Activated CD4-positive, alpha-beta T cell treated with anti-CD3 and anti-CD28 coated beads for 36 hours (primary cell): Measurements from ENCODE around the gene ZNF76. TPM values are rescaled to one million over a fixed set of nuclear protein-coding genes. Genes with fewer than 3 reads are reported as not detected.

ENCODE experiments used
- ATAC-seq: fragments of 200-7000 bp; cut with Tn5 transposase; one replicate; pipeline ENCODE4 v1.10.0; 2021; ENCODE audit warnings: mild to moderate bottlenecking, moderate library complexity
- CTCF ChIA-PET: fragments of 350-600 bp; sonication (Branson Sonifier 250); formaldehyde crosslinking; loops from one replicate; lab custom pipeline; 2021; ENCODE audit warnings: antibody characterized with exemption; lab: Charles Lee
- POLR2A ChIA-PET: fragments of 350-600 bp; sonication (Branson Sonifier 250); formaldehyde crosslinking; loops from one replicate; lab custom pipeline; 2021; ENCODE audit warnings: antibody characterized with exemption, inconsistent platforms; lab: Charles Lee
- DNase-seq: peaks from one replicate; pipeline ENCODE4 v3.0.0-alpha.2; 2020
- H3K27ac Mint-ChIP-seq: one replicate; pipeline ENCODE4 v1.8.0; 2021; ENCODE audit warnings: mixed read lengths
- H3K27me3 Mint-ChIP-seq: one replicate; pipeline ENCODE4 v1.8.0; 2021; ENCODE audit warnings: mixed read lengths
- H3K36me3 Mint-ChIP-seq: one replicate; pipeline ENCODE4 v1.8.0; 2021; ENCODE audit warnings: low read depth, mixed read lengths
- H3K4me1 Mint-ChIP-seq: one replicate; pipeline ENCODE4 v1.8.0; 2021; ENCODE audit warnings: mixed read lengths
- H3K4me3 Mint-ChIP-seq: one replicate; pipeline ENCODE4 v1.8.0; 2021; ENCODE audit warnings: mild to moderate bottlenecking, moderate library complexity, mixed read lengths
- H3K9me3 Mint-ChIP-seq: one replicate; pipeline ENCODE4 v1.8.0; 2021; ENCODE audit warnings: low read depth, mixed read lengths
- intact Hi-C, 2 experiments: fragments of 100-400 bp; cut with DNase I in 1 of 2; cut with micrococcal nuclease in 1 of 2; formaldehyde crosslinking; loops; one replicate each; pipeline versions ENCODE4 v1.14.2 to v1.15.1; 2022 to 2024; cut with DNase I, micrococcal nuclease
- total RNA-seq, 2 experiments: library from RNA; stranded (reverse); gene quantifications; one replicate each; pipeline ENCODE4 v1.2.3, GENCODE V29; 2021

Gene ZNF76
- total RNA-seq, 2 experiments from 2014 or later, result 35.2 to 40.1 TPM

DNA sequence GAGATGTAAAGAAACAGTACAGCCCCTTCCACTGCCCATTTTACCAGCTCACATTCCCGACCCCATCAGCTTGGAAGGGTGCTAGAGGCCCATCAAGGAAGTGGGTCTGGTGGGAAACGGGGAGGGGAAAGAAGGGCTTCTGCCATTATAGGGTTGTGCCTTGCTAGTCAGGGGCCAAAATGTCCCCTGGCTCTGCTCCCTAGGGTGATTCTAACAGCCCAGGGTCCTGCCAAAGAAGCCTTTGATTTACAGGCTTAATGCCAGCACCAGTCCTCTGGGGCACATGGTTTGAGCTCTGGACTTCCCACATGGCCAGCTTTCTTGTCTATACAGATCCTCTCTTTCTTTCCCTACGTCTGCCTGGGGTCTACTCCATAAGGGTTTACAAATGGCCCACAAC is 10.6 kb upstream of the ZNF76 start:
- peaks cover 4% of the 10 kb centered on the region for H3K36me3 Mint-ChIP-seq
- intact Hi-C loops, result no loop called here
- H3K27me3 Mint-ChIP-seq, result no peaks in the 10 kb centered on the region
- H3K27ac Mint-ChIP-seq, result peak overlapping the region; percentile 49
- CTCF ChIA-PET, result interaction anchor here (0.6 to 1.0 kb wide), 2 partner anchors 109 to 381 kb away, joined by 3 read pairs; no protein-coding TSS in a partner anchor
- H3K4me3 Mint-ChIP-seq, result no peak overlapping the region
- POLR2A ChIA-PET, result no interaction called here
- H3K4me1 Mint-ChIP-seq, result peaks cover 14% of the 10 kb centered on the region
- H3K9me3 Mint-ChIP-seq, result no peaks in the 10 kb centered on the region
- ATAC-seq (no peak), DNase-seq (no peak)

DNA sequence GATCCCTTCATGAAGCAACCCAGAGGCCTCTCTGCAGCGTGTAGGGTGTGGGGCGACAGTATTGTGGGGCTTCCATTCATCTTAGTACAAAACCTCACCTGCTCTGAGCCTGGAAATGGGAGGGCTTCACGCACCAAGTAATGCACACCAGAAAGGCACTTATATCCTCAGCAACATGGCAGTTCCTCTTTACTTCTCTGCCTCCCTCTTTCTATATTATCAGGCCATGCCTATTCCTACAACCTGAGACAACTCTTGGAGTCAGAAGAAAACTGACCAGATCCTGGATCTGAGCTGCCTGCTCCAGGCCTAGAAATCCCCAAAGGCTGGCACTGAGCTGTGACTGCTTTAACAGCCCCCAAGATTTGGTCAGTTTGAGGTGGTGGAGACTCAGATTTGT is 7.6 kb upstream of the ZNF76 start:
- no peaks in the 10 kb centered on the region for H3K27me3 Mint-ChIP-seq
- H3K36me3 Mint-ChIP-seq, result no peaks in the 10 kb centered on the region
- H3K4me3 Mint-ChIP-seq, result no peak overlapping the region
- peaks cover 14% of the 10 kb centered on the region for H3K4me1 Mint-ChIP-seq
- H3K27ac Mint-ChIP-seq, result no peak overlapping the region
- intact Hi-C loops, result no loop called here
- H3K9me3 Mint-ChIP-seq, result no peaks in the 10 kb centered on the region
- ATAC-seq (no peak), DNase-seq (no peak)
- ChIA-PET POLR2A (no interaction called here), CTCF (interaction anchor here (0.5 to 2.0 kb wide), 2 partner anchors 11 to 177 kb away, joined by 3 to 6 read pairs; no protein-coding TSS in a partner anchor)

DNA sequence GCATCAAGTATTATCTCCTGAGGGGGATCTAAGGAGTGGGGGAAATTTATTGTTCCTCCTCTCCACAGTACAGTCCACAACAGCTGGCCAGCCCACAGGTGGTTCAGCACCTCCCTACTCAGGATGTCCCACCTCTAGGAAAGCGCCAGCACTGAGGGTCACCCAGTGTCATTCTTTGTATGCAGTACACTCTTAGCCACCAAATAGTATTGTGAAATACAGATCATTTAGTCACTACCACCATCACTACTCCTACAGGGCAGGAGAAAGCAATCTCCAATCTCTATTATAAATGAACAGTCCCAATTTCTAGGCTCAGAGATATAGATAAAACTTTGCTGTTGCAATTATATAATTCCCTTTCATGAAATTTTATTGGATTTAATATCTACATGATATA is 6.3 kb upstream of the ZNF76 start:
- intact Hi-C loops, result no loop called here
- H3K27me3 Mint-ChIP-seq, result no peaks in the 10 kb centered on the region
- no peak overlapping the region for H3K4me3 Mint-ChIP-seq
- ChIA-PET POLR2A (no interaction called here), CTCF (interaction anchor here (2.0 kb wide), 1 partner anchor 12 kb away, joined by 6 read pairs; no protein-coding TSS in a partner anchor)
- H3K4me1 Mint-ChIP-seq, result peaks cover 11% of the 10 kb centered on the region
- ATAC-seq (no peak), DNase-seq (no peak)
- H3K27ac Mint-ChIP-seq, result no peak overlapping the region
- H3K36me3 Mint-ChIP-seq, result no peaks in the 10 kb centered on the region
- no peaks in the 10 kb centered on the region for H3K9me3 Mint-ChIP-seq

DNA sequence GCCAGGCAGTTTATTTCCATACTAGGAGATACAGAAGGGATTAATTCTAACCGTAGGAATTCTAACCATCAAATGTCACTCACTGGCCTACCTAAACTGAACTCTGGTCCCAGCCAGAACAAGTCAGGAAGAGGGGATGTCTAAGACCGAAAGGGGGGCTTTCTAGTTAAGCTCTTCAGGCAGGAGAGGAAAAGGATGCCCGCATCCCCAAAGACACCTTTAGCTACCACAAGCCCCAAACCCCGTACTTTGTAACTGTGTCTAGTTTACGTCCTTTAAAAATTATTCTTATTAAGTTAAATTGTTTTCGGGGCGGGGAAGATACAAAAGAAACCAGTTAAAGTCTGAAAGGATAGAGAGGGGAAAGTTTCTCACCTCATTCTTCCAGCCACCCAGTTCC is 1.2 kb upstream of the ZNF76 start:
- no peaks in the 10 kb centered on the region for H3K9me3 Mint-ChIP-seq

DNA sequence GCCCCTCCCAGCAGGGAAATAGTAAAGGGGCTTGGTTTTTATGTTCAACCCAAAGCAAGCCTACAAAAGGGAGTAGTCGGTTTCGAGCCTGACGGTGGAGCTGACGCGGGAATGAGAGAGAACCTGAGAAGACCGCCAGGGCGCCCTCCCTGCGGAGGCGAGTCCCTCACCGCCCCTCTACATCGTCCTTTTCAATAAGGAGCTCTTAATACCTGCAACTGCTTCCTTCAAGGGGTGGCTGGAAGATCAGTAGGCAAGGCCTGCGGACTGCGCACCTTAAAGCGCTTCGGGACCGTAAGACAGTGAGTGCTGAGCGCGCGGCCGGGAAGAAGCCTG is 709 bp upstream of the ZNF76 start:
- Mint-ChIP-seq H3K36me3 (no peaks in the 10 kb centered on the region), H3K9me3 (no peaks in the 10 kb centered on the region), H3K4me3 (peak overlapping the region; percentile 91), H3K4me1 (peaks cover 39% of the 10 kb centered on the region), H3K27ac (peak overlapping the region; percentile 84), H3K27me3 (no peaks in the 10 kb centered on the region)
- POLR2A ChIA-PET, result interaction anchor here (0.6 to 1.3 kb wide), 6 partner anchors 21 to 1952 kb away, joined by 3 to 6 read pairs (median 3); partner anchors contain the start of genes BLTP3A and TAF11
- intact Hi-C loops, result loop anchor here in 1 of 2 experiments (1.0 to 2.0 kb wide), 7 partner anchors 43 to 938 kb away; partner anchors contain the start of genes ANKS1A, BRPF3, FANCE and RPS10
- ATAC-seq (peak; percentile 10), DNase-seq (no peak)
- CTCF ChIA-PET, result interaction anchor here (0.5 to 3.5 kb wide), 10 partner anchors 18 to 977 kb away, joined by 3 to 28 read pairs (median 3); partner anchors contain the start of gene TCP11

More for the DNA sequence above, 1.2 kb upstream of the ZNF76 start:
- Mint-ChIP-seq H3K4me1 (peaks cover 35% of the 10 kb centered on the region), H3K27me3 (no peaks in the 10 kb centered on the region), H3K4me3 (peak overlapping the region; percentile 91), H3K27ac (peak overlapping the region; percentile 84), H3K36me3 (no peaks in the 10 kb centered on the region)
- ChIA-PET CTCF (interaction anchor here (0.5 to 3.5 kb wide), 9 partner anchors 12 to 563 kb away, joined by 3 to 28 read pairs (median 4); partner anchors contain the start of gene TCP11), POLR2A (interaction anchor here (0.6 to 1.3 kb wide), 3 partner anchors 21 to 1951 kb away, joined by 3 to 5 read pairs (median 3); no protein-coding TSS in a partner anchor)
- ATAC-seq (no peak), DNase-seq (no peak)
- intact Hi-C loops, result loop anchor here in 1 of 2 experiments (2.0 kb wide), 1 partner anchor 938 kb away; the partner anchor contains the start of gene BRPF3

DNA sequence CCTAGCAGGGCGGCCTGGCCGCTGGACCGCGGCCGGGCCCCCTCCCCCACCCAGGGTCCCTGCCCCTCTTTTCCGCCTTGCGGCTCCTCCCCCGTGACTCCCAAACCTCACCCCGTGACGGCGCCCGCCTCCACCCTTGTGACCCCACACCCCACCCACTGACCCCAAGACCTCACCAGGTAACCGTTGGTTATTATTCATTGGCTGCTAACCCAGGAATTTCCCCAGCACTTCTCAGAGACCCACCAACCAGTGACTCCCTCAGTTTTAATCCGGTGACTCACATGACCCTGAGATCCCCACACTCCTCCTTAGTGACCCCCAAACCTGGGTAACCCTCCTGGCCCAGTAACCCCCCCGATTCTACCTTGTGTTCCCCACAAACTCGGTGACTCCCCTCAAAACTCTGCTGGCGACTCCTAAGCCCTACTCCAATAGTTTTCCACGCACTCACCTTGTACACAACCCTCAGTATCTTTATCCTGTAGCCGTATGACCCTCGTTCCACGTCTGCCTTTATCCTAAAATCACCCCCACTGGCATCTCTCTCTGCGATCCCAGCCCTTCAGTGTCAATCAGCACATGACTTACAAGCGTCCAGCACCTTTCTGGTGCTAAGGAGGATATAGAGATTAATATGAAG is 534 bp downstream of the ZNF76 start:
- peak overlapping the region; percentile 90 for H3K27ac Mint-ChIP-seq
- no peaks in the 10 kb centered on the region for H3K9me3 Mint-ChIP-seq
- H3K36me3 Mint-ChIP-seq, result no peaks in the 10 kb centered on the region
- ChIA-PET POLR2A (interaction anchor here (0.6 to 1.3 kb wide), 3 partner anchors 37 to 372 kb away, joined by 4 to 6 read pairs (median 5); partner anchors contain the start of gene TAF11), CTCF (interaction anchor here (0.6 to 3.5 kb wide), 5 partner anchors 19 to 208 kb away, joined by 3 to 28 read pairs (median 6); partner anchors contain the start of genes RPL10A and TCP11)
- DNase-seq, result peak; percentile 82
- peak; percentile 47 for ATAC-seq
- H3K4me1 Mint-ChIP-seq, result peaks cover 49% of the 10 kb centered on the region
- peak overlapping the region; percentile 91 for H3K4me3 Mint-ChIP-seq
- intact Hi-C loops, result loop anchor here in 1 of 2 experiments (1.0 to 2.0 kb wide), 7 partner anchors 42 to 937 kb away; partner anchors contain the start of genes ANKS1A, BRPF3, FANCE and RPS10
- no peaks in the 10 kb centered on the region for H3K27me3 Mint-ChIP-seq

DNA sequence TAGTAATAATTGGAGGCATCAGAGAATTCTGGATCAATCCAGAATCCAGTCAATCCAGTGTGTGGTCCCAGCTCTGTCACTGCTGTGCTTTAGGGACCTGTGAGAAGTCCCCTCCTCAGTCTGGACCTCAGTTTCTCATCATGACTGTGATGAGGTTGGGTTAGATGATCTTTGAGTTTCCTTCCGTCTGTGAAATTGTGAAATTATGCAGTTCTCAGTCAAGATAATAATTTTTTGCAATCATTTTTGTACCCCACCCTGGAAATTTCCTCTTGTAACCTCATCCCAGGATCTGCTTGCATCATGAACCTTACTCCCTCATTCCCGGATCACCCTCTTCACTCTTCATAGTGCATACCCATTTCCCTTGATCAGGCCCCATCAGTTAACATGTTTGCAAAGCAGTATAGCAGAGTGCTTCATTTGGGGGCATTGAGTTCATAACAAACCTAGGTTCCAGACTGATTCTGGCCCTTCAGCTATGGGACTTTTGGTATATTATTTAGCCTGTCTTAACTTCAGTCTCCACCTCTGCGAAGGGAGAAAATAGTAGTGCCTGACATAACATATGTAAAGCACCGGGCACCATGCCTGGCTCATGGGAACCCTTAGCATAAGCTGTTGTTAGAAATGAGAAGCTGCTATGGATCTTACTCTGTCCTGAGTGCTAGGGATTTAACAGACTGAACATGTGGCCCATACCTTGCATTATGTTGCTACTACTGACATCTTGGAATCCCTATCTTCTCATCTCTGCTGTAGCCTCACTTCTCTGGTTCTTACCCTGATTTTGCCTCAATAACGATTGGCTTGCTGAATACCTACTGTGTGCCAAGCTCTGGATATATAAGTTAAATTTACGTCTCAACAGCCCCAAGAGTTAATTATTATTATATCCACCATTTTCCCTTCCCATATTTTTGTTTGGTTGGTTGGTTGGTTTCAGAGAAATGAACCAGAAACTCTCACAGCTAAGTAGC is 1.3 kb downstream of the ZNF76 start:
- H3K27me3 Mint-ChIP-seq, result no peaks in the 10 kb centered on the region
- H3K9me3 Mint-ChIP-seq, result no peaks in the 10 kb centered on the region
- ATAC-seq (no peak), DNase-seq (no peak)
- peak overlapping the region; percentile 91 for H3K4me3 Mint-ChIP-seq
- H3K4me1 Mint-ChIP-seq, result peaks cover 52% of the 10 kb centered on the region
- ChIA-PET CTCF (interaction anchor here (0.7 kb wide), 1 partner anchor 37 kb away, joined by 3 read pairs; the partner anchor contains the start of gene DEF6), POLR2A (interaction anchor here (0.7 kb wide), 1 partner anchor 655 kb away, joined by 3 read pairs; no protein-coding TSS in a partner anchor)
- peaks cover 3% of the 10 kb centered on the region for H3K36me3 Mint-ChIP-seq
- peak overlapping the region; percentile 90 for H3K27ac Mint-ChIP-seq
- intact Hi-C loops, result no loop called here

DNA sequence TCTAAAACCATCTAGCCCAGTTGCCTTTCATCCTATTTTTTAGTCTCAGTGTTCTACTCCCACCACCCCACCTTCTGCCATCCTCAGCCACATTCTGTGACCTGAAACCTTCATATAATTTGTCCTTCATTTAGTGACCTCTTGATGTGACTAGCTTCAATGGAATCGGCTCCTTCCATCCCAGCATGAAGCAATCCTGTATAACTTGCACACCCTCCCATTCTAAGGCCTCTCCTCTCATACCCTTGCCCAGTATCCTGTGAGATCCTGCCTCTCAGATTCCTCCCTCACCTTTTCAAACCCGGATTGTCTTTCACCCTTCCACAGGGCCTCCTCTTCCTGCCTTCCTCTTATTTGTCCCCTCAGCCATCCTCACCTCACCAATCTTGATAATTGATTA is 3.1 kb downstream of the ZNF76 start:
- H3K4me1 Mint-ChIP-seq, result peaks cover 52% of the 10 kb centered on the region

DNA sequence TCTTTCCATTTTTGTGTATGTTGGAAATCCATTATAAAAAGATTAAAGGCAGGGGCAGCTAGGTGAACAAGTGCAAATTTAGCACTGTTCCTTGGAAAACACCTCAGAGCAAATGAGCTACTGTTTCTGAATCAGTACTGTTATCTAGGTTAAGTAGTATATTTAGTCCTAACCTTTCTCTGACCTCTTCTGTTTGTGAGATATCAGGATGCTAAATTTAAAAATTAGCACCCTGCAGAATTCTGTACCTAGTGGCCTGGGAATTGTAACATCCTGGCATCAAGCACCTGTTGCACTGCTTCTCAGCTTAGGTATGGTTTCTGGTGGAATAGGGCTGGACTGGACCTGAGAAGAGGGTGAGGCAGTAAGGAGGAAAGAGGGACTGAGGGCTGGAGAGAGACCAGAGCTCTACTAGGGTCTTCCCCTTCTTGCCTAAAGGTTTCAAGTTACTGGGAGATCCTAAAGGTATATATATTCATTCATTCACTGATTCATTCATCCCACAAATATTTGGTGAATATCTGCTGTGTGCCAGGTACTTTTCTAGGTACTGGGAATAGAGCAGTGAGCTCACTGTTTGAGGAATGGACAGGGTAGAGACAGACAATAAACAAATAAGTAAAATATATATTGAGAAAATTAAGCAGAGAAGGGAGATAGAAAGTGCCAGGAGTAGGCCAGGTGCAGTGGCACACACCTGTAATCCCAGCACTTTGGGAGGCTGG is 5.2 kb downstream of the ZNF76 start:
- intact Hi-C loops, result no loop called here
- ChIA-PET CTCF (interaction anchor here (0.7 to 1.3 kb wide), 2 partner anchors 23 to 34 kb away, joined by 3 read pairs; no protein-coding TSS in a partner anchor), POLR2A (no interaction called here)
- DNase-seq (no peak), ATAC-seq (no peak)
- Mint-ChIP-seq H3K27ac (no peak overlapping the region), H3K27me3 (no peaks in the 10 kb centered on the region), H3K4me1 (peaks cover 51% of the 10 kb centered on the region), H3K36me3 (peaks cover 5% of the 10 kb centered on the region), H3K9me3 (no peaks in the 10 kb centered on the region), H3K4me3 (no peak overlapping the region)

More for the DNA sequence above, 3.1 kb downstream of the ZNF76 start:
- Mint-ChIP-seq H3K4me3 (no peak overlapping the region), H3K9me3 (no peaks in the 10 kb centered on the region), H3K36me3 (peaks cover 5% of the 10 kb centered on the region), H3K27me3 (no peaks in the 10 kb centered on the region), H3K27ac (peak overlapping the region; percentile 18)
- POLR2A ChIA-PET, result interaction anchor here (1.4 kb wide), 1 partner anchor 34 kb away, joined by 4 read pairs; no protein-coding TSS in a partner anchor
- CTCF ChIA-PET, result no interaction called here
- no peak for DNase-seq
- intact Hi-C loops, result no loop called here
- no peak for ATAC-seq

DNA sequence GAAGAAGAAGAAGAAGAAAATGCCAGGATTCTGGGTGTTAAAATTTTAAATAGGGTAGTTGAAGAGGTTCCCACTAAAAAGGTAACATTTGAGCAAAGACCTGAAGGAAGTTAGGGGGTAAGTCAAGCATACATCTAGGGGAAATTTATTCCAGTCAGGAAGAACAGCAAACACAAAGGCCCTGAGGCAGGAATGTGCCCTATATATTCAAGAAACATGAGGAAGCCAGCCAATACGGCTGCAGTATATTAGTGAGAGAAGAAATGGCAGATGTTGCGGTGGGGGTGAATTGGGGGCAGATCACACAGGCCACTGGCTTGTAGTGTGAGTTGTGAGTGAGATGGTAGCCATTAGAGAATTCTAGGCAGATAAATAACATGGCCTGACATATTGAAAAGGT is 6.0 kb downstream of the ZNF76 start:
- intact Hi-C loops, result no loop called here
- H3K36me3 Mint-ChIP-seq, result peaks cover 8% of the 10 kb centered on the region
- no peak overlapping the region for H3K4me3 Mint-ChIP-seq
- CTCF ChIA-PET, result interaction anchor here (0.6 kb wide), 1 partner anchor 62 kb away, joined by 3 read pairs; no protein-coding TSS in a partner anchor
- H3K27me3 Mint-ChIP-seq, result no peaks in the 10 kb centered on the region
- POLR2A ChIA-PET, result no interaction called here
- ATAC-seq (no peak), DNase-seq (no peak)
- H3K27ac Mint-ChIP-seq, result peak overlapping the region; percentile 20
- H3K9me3 Mint-ChIP-seq, result no peaks in the 10 kb centered on the region
- peaks cover 45% of the 10 kb centered on the region for H3K4me1 Mint-ChIP-seq
